ENCODE data around the gene VGLL4.

DNA sequence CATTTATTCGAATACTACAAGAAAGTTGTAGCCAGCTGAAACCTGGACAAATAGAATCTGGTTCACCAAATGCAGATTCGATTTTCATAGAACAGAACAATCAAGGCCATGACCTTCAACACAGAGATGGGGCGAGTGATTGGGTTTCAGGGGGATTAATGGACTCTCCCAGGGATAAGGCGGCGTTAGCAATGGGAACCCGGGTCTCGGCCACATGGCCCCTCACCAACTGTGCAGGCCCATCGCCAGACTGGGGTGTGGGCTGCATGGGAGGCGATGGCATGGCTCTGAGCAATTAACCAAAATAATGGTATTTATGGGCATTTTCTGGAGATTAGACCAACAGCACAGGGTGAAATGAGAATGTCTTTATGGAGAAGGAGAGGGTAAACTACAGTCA is 34.2 kb downstream of the VGLL4 start:
- TF ChIP-seq ZNF274 (IDR thresholded peaks at IDR 0.05; ENCODE audit: low read depth, low read length) (no peak), SUZ12 (IDR thresholded peaks at IDR 0.05; ENCODE audit: extremely low read depth, insufficient read depth, insufficient read length) (no peak), YY1 (IDR thresholded peaks at IDR 0.05; ENCODE audit: insufficient read depth, insufficient read length) (no peak)
